Osteocyte (in vitro differentiated cells): ENCODE data around the gene TOP1. TPM values are rescaled to one million over a fixed set of nuclear protein-coding genes. Genes with fewer than 3 reads are reported as not detected.
"Not testable (repeated sequence)": the region's sequence is repeated elsewhere in the genome, so short reads cannot be mapped to it uniquely, and the experiment has no call there.

Experiments used
- DNase-seq: peaks from one replicate; pipeline ENCODE4 v3.0.0; 2021; ENCODE audit warnings: mixed read lengths; ENCODE audit not compliant: unreplicated experiment; ENCODE audit errors: extremely low spot score
- H3K27ac Mint-ChIP-seq: one replicate; pipeline ENCODE4 v1.8.0; 2021; ENCODE audit warnings: mild to moderate bottlenecking, mixed read lengths; ENCODE audit not compliant: unreplicated experiment
- H3K27me3 Mint-ChIP-seq: one replicate; pipeline ENCODE4 v1.8.0; 2021; ENCODE audit warnings: mixed read lengths; ENCODE audit not compliant: unreplicated experiment
- H3K36me3 Mint-ChIP-seq: one replicate; pipeline ENCODE4 v1.8.0; 2021; ENCODE audit warnings: mixed read lengths; ENCODE audit not compliant: unreplicated experiment
- H3K4me1 Mint-ChIP-seq: one replicate; pipeline ENCODE4 v1.8.0; 2021; ENCODE audit warnings: mixed read lengths; ENCODE audit not compliant: unreplicated experiment
- H3K4me3 Mint-ChIP-seq: one replicate; pipeline ENCODE4 v1.8.0; 2021; ENCODE audit warnings: mild to moderate bottlenecking, moderate library complexity, mixed read lengths; ENCODE audit not compliant: unreplicated experiment
- H3K9me3 Mint-ChIP-seq: one replicate; pipeline ENCODE4 v1.8.0; 2021; ENCODE audit warnings: mixed read lengths; ENCODE audit not compliant: unreplicated experiment
- total RNA-seq: library from RNA; stranded (reverse); gene quantifications from 2 replicates; pipeline ENCODE4 v1.2.1, GENCODE V29; 2021
- TF ChIP-seq, protein P1 (sequence below): fragments of 200-600 bp; sonication (generic); IDR thresholded peaks from 2 replicates; pipeline ENCODE4 v1.5.0; 2021; ENCODE audit warnings: antibody characterized with exemption, mild to moderate bottlenecking, moderate library complexity

Gene TOP1
- total RNA-seq, 1 donor from 2014 or later: 51.1 TPM

DNA sequence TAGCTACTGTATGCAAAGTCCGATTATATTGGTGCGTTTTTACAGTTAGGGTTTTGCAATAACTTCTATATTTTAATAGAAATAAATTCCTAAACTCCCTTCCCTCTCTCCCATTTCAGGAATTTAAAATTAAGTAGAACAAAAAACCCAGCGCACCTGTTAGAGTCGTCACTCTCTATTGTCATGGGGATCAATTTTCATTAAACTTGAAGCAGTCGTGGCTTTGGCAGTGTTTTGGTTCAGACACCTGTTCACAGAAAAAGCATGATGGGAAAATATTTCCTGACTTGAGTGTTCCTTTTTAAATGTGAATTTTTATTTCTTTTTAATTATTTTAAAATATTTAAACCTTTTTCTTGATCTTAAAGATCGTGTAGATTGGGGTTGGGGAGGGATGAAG, 95.0 kb downstream of the TOP1 start:
- TF ChIP-seq, protein P1, sequence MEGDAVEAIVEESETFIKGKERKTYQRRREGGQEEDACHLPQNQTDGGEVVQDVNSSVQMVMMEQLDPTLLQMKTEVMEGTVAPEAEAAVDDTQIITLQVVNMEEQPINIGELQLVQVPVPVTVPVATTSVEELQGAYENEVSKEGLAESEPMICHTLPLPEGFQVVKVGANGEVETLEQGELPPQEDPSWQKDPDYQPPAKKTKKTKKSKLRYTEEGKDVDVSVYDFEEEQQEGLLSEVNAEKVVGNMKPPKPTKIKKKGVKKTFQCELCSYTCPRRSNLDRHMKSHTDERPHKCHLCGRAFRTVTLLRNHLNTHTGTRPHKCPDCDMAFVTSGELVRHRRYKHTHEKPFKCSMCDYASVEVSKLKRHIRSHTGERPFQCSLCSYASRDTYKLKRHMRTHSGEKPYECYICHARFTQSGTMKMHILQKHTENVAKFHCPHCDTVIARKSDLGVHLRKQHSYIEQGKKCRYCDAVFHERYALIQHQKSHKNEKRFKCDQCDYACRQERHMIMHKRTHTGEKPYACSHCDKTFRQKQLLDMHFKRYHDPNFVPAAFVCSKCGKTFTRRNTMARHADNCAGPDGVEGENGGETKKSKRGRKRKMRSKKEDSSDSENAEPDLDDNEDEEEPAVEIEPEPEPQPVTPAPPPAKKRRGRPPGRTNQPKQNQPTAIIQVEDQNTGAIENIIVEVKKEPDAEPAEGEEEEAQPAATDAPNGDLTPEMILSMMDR: no peak
- Mint-ChIP-seq H3K4me3 (no peak overlapping the region), H3K4me1 (no peaks in the 10 kb centered on the region), H3K9me3 (no peaks in the 10 kb centered on the region), H3K27ac (no peak overlapping the region), H3K27me3 (no peaks in the 10 kb centered on the region), H3K36me3 (peaks cover 59% of the 10 kb centered on the region)
- DNase-seq: no peak

DNA sequence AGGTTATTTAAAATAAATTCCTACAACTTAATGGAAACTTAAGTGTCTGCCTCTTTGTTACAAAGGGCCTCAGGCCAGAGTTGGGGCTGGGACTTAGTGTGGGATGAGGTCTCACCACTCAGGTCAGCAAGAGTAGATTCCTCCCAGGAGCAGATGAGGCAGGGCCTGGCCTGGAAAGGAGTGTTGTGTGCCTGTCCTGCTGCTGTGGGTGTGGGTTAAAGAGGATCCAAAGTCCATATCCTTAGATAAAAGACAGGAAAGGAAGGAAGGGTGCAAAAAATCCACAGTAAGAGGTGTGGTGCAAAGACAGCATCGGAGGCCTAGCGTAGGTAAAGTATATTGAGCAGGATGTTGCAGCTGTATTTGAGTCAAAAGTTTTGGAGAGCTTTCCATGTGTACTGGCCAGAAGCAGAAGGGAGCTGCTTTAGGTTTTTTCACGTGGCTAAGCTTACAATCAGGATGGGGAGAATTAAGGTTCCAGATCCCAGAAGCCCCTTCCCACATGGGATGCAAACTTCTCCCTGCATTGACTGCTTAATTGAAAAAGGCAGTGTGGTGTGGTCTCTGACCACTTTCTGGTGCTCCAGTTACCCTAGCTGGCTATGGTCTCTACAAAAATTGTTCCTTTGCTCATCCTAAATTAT, 96.0 kb downstream of the TOP1 start:
- no peaks in the 10 kb centered on the region for H3K4me1 Mint-ChIP-seq
- TF ChIP-seq, protein P1: no peak
- no peak overlapping the region for H3K4me3 Mint-ChIP-seq
- DNase-seq: no peak
- no peaks in the 10 kb centered on the region for H3K27me3 Mint-ChIP-seq
- H3K9me3 Mint-ChIP-seq: no peaks in the 10 kb centered on the region
- H3K27ac Mint-ChIP-seq: no peak overlapping the region
- H3K36me3 Mint-ChIP-seq: peaks cover 59% of the 10 kb centered on the region

DNA sequence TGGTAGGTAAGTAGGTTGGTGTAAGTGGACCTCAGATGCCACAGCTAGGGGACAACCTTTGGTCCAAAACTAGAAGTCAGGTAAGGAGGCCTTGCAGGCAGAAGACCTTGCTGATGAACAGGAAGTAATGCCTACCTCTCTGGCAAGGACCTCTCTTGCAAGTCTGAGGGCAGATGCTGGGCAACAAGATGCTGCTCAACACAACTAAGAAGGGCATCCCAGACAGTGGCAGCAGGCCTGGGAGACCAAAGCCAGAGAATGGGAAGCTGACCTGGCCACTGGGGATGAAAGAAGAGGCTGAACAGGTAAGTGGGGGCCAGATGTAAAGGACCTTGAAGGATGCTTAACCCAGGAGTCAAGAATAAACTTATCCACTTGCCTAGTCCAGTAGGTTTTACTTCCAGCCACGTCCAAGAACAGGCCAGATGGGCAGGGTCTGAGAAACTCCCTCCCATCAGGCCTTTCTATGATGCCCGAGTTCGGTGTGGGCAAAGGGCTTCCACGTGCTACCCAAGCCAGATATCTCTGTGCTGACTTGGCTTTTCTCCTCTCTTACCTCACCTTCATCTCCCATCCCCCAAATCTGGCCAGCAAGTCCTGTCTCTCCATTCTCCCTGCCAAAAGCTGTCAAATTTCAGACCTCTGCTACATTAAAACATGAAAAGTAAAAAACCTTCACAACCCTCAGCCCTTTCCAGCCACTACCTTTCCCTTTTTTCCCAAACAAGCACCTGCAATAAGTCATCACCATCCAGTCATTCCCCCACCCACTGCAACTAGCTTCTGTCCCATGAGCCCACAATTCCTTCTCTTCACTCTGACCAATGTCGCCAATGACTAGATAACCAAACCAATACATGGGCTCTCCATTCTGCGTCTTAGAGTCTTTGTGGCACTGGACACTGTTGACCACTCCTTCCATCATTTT, 97.2 kb downstream of the TOP1 start:
- Mint-ChIP-seq H3K4me1 (no peaks in the 10 kb centered on the region), H3K36me3 (peaks cover 53% of the 10 kb centered on the region), H3K4me3 (no peak overlapping the region), H3K27ac (no peak overlapping the region), H3K27me3 (no peaks in the 10 kb centered on the region), H3K9me3 (no peaks in the 10 kb centered on the region)
- TF ChIP-seq, protein P1: no peak
- DNase-seq: no peak

DNA sequence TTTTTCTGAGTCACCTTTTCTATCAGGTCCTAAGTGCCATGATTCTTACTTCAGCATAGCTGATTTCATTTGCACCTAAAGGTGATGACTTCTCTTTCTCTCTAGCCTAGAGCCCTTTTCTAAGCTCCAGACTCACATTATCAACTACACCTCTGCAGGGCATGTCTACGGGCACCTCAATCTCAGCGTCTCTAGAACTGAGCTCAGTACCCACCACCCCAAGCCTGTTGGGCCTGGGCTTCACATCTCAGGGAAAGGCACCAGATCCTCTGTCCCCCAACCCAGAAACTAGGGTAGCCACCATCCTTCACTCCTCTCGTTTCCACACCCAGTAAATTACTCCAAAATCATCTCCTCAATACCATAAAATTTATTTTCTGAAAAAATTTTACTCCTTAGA, 98.1 kb downstream of the TOP1 start:
- Mint-ChIP-seq H3K27ac (no peak overlapping the region), H3K4me1 (no peaks in the 10 kb centered on the region), H3K27me3 (no peaks in the 10 kb centered on the region), H3K9me3 (no peaks in the 10 kb centered on the region), H3K36me3 (peaks cover 49% of the 10 kb centered on the region), H3K4me3 (no peak overlapping the region)
- no peak for DNase-seq
- TF ChIP-seq, protein P1: no peak

DNA sequence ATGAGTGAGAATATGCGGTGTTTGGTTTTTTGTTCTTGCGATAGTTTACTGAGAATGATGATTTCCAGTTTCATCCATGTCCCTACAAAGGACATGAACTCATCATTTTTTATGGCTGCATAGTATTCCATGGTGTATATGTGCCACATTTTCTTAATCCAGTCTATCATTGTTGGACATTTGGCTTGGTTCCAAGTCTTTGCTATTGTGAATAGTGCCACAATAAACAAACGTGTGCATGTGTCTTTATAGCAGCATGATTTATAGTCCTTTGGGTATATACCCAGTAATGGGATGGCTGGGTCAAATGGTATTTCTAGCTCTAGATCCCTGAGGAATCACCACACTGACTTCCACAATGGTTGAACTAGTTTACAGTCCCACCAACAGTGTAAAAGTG, 99.7 kb downstream of the TOP1 start:
- H3K27ac Mint-ChIP-seq, H3K4me1 Mint-ChIP-seq, H3K27me3 Mint-ChIP-seq, DNase-seq, H3K9me3 Mint-ChIP-seq, H3K4me3 Mint-ChIP-seq: not testable (repeated sequence)
- H3K36me3 Mint-ChIP-seq: peaks cover 33% of the 10 kb centered on the region
